ENCODE measurements around the gene DENND4A. TPM values are rescaled to one million over a fixed set of nuclear protein-coding genes. Genes with fewer than 3 reads are reported as not detected.

Gene DENND4A
- total RNA-seq, 4 donors from 2014 or later: 16.5 to 40.4 (median 24.5) TPM

DNA sequence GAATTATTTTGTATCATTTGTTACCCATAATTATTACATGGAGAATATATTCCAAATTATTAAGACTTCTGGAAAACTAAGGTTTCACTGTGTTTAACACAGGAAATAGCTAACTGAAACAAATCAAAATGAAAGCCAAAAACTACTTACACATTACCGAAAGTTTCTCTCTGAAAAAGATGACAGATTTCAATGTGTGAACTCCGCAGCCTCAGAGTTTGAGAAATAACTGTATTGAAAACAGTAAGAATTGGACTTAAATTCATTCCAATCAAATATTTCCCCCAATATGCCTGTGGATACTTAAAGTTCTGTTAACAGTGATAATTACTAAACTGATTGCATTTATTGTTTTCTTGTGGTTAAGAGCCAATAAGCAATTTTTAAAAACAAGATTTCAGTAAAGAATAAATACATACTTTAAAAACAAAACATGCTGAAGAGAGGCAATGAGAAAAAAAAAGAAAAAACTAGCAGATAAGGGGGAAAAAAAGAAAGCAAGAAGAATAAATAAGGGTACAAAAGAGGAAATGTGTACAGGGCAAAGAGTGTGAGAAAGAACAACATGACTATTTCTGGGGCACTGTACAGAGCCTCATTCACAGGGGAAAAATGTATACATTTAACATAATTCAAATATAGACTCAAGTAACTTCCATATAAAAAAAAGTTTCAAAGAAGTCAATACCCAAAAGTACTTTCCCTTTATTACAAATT, 30.7 kb downstream of the DENND4A start:
- peaks cover under 1 to 5% (median 1%) of the 10 kb centered on the region in 4 donors for H3K4me1 ChIP-seq
- no peaks in the 10 kb centered on the region for H3K9me3 ChIP-seq
- no peak overlapping the region for H3K27ac ChIP-seq
- in situ Hi-C loops (cut with MboI; ENCODE audit: low pct_ligation_motif_present in 1 of 4, low pct_unique_long_range_greater_than_20kb in 1 of 4, low sequenced_read_pairs in 3 of 4): no loop called here
- intact Hi-C loops (cut with DNase I; ENCODE audit: low total_unique reads): no loop called here
- TF ChIP-seq POLR2A (IDR thresholded peaks at IDR 0.05): no peak
- TF ChIP-seq, protein P1, sequence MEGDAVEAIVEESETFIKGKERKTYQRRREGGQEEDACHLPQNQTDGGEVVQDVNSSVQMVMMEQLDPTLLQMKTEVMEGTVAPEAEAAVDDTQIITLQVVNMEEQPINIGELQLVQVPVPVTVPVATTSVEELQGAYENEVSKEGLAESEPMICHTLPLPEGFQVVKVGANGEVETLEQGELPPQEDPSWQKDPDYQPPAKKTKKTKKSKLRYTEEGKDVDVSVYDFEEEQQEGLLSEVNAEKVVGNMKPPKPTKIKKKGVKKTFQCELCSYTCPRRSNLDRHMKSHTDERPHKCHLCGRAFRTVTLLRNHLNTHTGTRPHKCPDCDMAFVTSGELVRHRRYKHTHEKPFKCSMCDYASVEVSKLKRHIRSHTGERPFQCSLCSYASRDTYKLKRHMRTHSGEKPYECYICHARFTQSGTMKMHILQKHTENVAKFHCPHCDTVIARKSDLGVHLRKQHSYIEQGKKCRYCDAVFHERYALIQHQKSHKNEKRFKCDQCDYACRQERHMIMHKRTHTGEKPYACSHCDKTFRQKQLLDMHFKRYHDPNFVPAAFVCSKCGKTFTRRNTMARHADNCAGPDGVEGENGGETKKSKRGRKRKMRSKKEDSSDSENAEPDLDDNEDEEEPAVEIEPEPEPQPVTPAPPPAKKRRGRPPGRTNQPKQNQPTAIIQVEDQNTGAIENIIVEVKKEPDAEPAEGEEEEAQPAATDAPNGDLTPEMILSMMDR (IDR thresholded peaks at IDR 0.05): no peak
- 78 to 84% methylated on average over 2 of the region's 2 CpGs for WGBS, 2 donors (ENCODE audit: low coverage in 1 of 2)
- no peaks in the 10 kb centered on the region for H3K36me3 ChIP-seq
- no peaks in the 10 kb centered on the region for H3K27me3 ChIP-seq
- no peak for DNase-seq
- H3K4me3 ChIP-seq: no peak overlapping the region

- intact Hi-C loops (cut with DNase I; ENCODE audit: low total_unique reads) (no loop called here), in situ Hi-C loops (cut with MboI; ENCODE audit: low pct_ligation_motif_present in 1 of 4, low pct_unique_long_range_greater_than_20kb in 1 of 4, low sequenced_read_pairs in 3 of 4) (no loop called here)
Observed at GRCh38 chr15:65759441-65759840, 32.7 kb downstream of the DENND4A start.

DNA sequence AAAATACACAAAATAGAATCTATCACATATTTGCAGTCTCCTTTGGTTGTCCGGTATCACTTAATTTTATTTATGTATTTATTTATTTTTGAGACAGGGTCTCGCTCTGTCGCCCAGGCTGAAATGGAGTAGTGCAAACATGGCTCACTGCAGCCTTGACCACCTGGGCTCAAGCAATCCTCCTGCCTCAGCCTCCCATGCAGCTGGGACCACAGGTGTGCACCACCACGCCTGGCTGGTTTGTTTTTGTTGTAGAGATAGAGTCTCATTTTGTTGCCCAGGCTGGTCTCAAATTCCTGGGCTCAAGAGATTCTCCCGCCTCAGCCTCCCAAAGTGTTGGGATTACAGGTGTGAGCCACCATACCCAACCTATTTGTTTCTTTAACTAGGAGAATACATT, 33.9 kb downstream of the DENND4A start:
- in situ Hi-C loops (cut with MboI; ENCODE audit: low pct_ligation_motif_present in 1 of 4, low pct_unique_long_range_greater_than_20kb in 1 of 4, low sequenced_read_pairs in 3 of 4): no loop called here
- Histone ChIP-seq H3K27ac (no peak overlapping the region), H3K27me3 (no peaks in the 10 kb centered on the region), H3K36me3 (peaks cover 0 to 6% (median 0%) of the 10 kb centered on the region in 4 donors), H3K9me3 (no peaks in the 10 kb centered on the region), H3K4me3 (no peak overlapping the region), H3K4me1 (peaks cover 0 to 3% (median 0%) of the 10 kb centered on the region in 4 donors)
- no peak for DNase-seq
- intact Hi-C loops (cut with DNase I; ENCODE audit: low total_unique reads): no loop called here
- WGBS, 2 donors (ENCODE audit: low coverage in 1 of 2): 95% methylated on average over 4 to 5 of the region's 5 CpGs
- TF ChIP-seq, protein P1 (IDR thresholded peaks at IDR 0.05): no peak
- no peak for TF ChIP-seq EP300 (IDR thresholded peaks at IDR 0.05; ENCODE audit: low read depth)
- TF ChIP-seq POLR2AphosphoS5 (IDR thresholded peaks at IDR 0.05): no peak
- TF ChIP-seq POLR2A (IDR thresholded peaks at IDR 0.05): no peak

More at GRCh38 chr15:65759441-65759840, 32.7 kb downstream of the DENND4A start:
- DNase-seq: no peak
- no peaks in the 10 kb centered on the region for H3K27me3 ChIP-seq
- WGBS, 2 donors (ENCODE audit: low coverage in 1 of 2): 80 to 94% methylated on average over 5 of the region's 5 CpGs
- no peaks in the 10 kb centered on the region for H3K9me3 ChIP-seq
- H3K4me1 ChIP-seq: peaks cover 0 to 3% (median 0%) of the 10 kb centered on the region in 4 donors
- TF ChIP-seq, protein P1 (IDR thresholded peaks at IDR 0.05): no peak
- TF ChIP-seq POLR2A (IDR thresholded peaks at IDR 0.05) (no peak), EP300 (IDR thresholded peaks at IDR 0.05; ENCODE audit: low read depth) (no peak), POLR2AphosphoS5 (IDR thresholded peaks at IDR 0.05) (no peak)
- no peak overlapping the region for H3K27ac ChIP-seq
- H3K4me3 ChIP-seq: no peak overlapping the region
- H3K36me3 ChIP-seq: peaks cover 0 to 6% (median 0%) of the 10 kb centered on the region in 4 donors

GRCh38 chr15:65757256-65757655, 34.8 kb downstream of the DENND4A start:
- H3K4me3 ChIP-seq: no peak overlapping the region
- in situ Hi-C loops (cut with MboI; ENCODE audit: low pct_ligation_motif_present in 1 of 4, low pct_unique_long_range_greater_than_20kb in 1 of 4, low sequenced_read_pairs in 3 of 4): no loop called here
- WGBS, 2 donors (ENCODE audit: low coverage in 1 of 2): 86% methylated on average over 2 of the region's 2 CpGs; no CpG with 5 or more reads in 1 of the 2 donors
- no peak for TF ChIP-seq POLR2A (IDR thresholded peaks at IDR 0.05)
- TF ChIP-seq EP300 (IDR thresholded peaks at IDR 0.05; ENCODE audit: low read depth): no peak
- intact Hi-C loops (cut with DNase I; ENCODE audit: low total_unique reads): no loop called here
- peaks cover 0 to 3% (median 0%) of the 10 kb centered on the region in 4 donors for H3K4me1 ChIP-seq
- H3K27ac ChIP-seq: no peak overlapping the region
- H3K27me3 ChIP-seq: no peaks in the 10 kb centered on the region
- H3K36me3 ChIP-seq: peaks cover 0 to 6% (median 0%) of the 10 kb centered on the region in 4 donors
- DNase-seq: no peak
- no peaks in the 10 kb centered on the region for H3K9me3 ChIP-seq

Measured in transverse colon (tissue), 4 donors.